GM20431 (cell line): ENCODE results near the gene DENND1B.

Experiments
- in situ Hi-C: fragments of 300-500 bp; cut with MseI, MboI; formaldehyde crosslinking; loops from one replicate; pipeline ENCODE4 v1.15.0; 2020; ENCODE audit warnings: low sequenced_read_pairs; ENCODE audit not compliant: unreplicated experiment

DENND1B gene

DNA sequence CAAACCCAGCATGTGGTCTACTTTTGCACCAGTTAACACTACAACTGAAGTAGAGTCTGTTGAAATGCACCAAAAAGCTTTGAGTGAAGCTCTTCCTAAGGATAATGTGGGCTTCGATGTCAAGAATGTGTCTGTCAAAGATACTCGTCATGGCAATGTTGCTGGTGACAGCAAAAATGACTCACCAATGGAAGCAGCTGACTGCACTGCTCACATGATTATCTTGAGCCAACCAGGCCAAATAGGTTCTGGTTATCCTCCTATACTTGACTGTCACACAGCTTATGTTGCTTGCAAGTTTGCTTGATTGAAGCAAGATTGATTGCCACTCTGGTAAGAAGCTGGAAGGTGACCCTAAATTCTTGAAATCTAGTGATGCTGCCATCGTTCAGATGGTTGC lies 85.2 kb downstream of the DENND1B start:
- in situ Hi-C loops: no loop called here

DNA sequence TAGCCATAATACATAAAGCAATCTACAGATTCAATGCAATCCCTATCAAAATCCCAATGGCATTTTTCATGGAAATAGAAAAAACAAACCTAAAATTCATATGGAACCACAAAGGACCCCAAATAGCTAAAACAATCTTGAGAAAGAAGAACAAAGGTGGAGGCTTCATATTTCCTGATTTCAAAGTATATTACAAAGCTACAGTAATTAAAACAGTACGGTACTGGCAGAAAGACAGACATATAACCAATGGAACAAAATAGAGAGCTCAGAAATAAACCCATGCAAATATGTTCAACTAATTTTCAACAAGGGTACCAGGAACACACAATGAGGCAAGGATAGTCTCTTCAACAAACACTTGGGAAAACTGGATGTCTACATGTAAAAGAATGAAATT lies 87.0 kb downstream of the DENND1B start:
- in situ Hi-C loops: no loop called here

DNA sequence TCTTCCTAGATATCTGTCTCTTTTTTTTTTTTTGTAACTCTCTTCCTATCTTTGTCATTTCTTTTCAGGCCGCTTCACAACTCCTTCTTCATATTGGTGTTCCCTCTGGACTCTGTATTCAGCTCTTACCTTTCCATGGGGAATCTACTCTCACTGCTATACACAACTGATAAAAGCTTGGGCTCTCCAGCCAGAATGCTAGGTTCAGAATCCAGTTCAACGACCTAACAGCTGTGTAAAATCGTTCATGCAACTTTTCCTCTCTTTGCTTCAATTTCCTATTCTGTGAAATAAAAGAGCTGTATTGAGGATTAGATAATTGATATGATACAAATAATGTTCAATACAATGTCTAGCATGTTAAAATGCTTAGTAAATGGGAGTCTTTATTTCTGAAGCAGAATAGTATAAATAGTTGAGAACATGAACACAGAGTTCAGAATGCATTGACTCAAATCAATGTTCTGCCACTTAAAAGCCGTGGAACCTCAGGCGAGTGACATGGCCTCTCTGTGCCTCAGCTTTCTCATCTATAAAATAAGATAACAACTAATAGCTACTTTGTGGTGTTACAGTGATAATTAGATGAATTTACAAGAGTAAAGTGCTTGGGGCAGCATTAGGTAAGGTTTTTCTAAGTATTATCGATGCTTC lies 88.5 kb downstream of the DENND1B start:
- in situ Hi-C loops: no loop called here

DNA sequence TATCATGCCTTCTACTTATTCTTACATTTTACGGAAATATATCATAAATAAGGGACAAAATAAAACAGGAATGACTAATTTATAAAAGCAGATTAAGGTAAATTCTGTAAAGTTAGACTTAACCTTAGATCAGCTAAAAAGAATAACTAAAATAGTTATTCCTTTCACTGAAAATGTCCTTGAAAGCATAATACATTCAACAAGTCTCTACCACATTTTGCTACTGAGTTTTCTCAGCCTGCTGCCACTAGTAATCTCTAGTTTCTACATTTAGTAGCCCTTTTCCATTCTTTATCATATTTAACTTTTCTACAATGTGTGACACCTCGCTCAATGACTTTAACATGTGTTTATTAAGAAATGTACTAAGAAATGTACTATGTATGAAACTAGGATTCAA lies 89.0 kb downstream of the DENND1B start:
- in situ Hi-C loops: no loop called here

DNA sequence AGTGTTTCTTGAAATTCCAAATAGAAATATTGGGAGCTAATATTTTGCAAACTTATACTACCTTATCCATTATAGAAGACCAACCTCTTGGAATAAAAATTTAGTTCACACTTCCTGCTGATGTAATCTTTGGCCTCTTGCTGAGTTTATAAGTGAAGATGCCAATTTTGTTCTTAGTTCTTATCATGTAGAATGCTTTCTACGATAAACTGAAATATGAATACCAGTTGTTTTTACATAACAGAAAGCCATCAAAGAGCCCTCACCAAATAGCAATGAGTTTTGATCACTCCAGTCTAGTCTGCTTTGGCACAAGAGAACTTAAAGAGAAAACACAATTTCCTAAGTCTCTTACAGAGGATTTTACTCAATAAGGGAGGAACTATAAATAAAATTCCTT lies 89.5 kb downstream of the DENND1B start:
- in situ Hi-C loops: no loop called here

DNA sequence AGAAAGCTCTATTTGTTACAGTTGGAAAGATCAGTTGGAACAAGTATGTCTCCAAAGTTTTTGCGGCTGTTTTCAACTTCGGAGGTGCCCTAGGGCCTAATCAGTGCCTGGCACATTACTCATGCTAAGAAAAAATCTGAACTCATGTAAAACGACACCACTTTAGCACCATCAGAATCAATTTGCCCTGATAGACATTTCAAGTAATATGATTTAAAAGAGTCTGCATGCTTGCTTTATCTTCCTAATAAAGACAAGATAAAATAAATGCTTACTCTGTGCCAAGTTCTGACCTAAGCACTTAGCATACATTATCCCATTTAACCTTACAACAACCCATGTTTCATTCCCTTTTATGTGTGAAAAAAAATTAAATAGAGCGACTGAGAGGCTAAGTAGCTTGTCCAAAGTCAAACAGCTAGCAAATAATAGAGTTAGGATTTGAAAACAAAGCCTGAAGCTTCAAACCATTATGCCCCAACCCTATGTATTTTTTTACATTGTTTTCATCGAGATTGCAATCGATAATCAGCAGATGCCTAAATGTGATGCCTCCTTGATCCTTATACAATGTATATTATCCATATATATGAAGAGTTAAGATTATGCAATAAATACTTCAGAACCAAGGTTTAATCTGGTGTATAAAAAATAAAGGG lies 91.3 kb downstream of the DENND1B start:
- in situ Hi-C loops: no loop called here

DNA sequence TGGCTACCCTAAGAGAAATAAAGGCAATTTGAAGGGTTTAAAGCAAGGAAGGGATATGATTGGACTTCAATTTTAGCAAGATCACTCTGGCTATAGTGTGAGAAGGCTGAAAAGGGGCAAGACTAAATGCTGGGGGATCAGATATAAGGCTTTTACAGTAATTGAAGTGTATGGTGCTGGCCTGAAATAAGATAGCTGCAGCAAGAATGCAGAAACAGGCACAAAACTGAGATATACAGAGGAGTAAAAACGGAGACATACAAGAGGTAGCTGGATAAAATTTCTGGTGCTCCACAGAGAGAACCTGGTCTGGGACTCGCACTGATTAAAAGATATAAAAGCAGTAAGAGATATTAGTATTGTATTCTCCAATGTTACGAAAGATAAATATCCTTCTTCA lies 92.0 kb downstream of the DENND1B start:
- in situ Hi-C loops: no loop called here

DNA sequence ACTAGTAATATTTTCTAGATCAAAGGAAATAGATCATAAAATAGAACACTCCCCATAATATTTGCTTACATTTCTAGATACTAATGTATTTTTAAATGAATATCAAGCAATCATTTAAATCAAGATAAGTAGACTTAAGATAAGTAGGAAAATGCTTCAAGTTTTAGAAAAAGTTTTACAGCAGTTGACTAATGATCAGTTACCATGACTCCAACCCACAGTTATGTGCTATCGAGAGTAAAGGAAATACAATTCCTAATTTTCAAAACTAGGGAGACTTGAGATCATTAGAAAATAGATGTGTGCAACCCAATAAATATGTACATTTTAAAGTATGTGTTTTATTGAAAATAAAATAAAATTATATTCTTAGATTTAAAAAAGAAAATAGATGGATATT lies 95.0 kb downstream of the DENND1B start:
- in situ Hi-C loops: no loop called here

DNA sequence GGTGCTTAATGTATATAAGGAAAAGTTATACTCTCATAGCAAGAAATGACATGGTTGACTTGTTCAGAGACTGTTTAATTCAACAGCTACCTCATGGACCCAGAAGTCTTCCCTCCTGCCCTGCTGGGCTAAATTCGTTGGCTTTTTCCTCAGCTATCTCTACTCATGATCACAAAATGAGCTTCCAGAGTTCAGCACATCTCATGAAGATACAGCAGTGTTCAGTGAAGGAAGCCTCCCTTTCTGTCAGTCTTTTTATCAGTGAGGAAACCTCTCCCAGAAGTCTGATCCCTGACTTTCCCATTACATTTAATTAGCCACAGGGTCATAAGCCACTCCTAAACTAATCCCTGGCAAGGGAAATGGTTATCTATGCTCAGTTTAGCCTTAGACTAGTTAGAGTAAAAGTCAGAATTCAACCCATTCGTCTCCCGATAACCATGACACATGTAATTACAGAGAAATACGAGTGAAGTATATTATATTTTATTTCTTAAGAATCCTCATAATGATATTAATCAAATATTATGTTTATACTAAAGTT lies 97.5 kb downstream of the DENND1B start:
- in situ Hi-C loops: no loop called here

DNA sequence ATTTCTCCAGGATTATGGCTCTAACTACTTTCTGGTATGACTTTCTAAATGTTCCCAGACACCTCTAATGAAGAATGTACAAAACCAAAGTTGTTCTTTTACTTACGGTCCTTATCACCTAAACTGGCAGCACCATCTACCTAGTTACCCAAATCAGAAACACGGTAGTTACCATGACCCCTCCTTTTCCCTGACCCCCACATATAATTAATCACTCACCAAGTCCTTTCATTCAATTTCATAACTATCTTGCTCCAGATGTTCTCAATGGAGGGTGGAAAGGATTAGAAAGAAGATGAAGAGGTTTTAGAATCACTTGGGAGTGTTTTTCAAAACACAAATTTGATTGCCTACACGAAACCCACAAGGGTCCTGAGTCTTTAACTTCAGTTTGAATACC lies 98.0 kb downstream of the DENND1B start:
- in situ Hi-C loops: no loop called here

DNA sequence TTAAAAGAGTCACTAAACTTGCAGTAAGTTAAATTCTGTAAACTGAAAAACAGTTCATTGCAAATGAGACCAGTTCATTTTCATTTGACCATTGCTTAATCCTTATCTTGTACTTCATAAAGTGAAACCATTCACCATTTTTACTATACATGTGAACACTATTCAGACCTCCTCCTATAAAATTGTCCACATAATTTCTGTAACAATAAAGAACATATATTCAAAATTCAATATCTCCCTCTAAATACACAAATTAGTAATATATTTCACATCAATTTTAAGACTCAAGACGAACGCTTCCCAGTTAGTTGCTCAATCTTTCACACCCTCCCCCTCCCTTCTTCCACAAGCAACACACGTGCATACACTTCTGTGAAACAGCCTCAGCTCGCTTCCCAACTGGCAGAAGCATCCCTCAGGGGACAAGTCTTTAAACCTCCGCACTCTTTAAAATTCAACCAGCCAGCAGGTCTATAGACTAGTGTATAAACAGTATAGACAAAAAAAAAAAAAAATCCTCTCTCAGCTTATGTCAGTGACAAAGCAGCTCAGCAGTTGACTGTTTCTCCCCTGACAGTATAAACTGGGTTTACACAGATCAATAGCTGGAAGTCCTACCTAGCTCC lies 99.6 kb downstream of the DENND1B start:
- in situ Hi-C loops: no loop called here

DNA sequence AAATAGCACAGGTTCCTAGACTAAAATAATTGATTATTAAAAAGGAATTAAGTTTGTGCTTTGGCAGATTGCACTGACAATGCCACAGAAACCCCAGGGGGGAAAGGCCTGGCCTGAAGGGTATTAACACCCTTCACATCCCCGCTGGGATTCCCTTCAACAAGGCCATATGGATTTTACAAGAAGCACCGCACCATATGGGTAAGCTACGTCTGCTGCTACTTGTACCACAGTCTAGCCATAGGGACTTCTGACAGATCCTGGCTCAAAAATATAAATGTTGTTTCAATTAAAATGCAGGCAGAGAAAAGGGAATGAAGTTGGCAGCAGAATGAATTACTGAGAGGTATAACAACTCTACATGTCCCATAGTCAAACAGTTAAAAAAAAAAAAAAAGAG lies 101.0 kb downstream of the DENND1B start:
- in situ Hi-C loops: no loop called here

DNA sequence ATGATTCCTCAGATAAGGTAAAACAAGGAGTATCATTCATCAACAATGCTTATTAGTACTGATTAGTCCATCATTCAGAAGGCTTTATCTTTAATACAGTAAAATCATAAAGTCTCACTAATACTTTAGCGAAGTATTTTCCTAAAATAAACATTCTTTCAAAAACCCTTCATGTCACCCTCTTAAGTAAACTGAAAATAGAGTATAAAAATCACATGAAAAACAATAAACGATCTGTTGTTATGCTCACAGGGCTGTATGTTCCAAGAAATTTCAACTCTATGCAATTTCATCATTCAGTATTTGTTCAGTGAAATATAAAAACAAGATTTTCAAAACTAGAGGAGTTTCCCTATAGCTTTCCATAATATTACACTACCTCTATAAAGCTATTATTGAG lies 102.0 kb downstream of the DENND1B start:
- in situ Hi-C loops: no loop called here

DNA sequence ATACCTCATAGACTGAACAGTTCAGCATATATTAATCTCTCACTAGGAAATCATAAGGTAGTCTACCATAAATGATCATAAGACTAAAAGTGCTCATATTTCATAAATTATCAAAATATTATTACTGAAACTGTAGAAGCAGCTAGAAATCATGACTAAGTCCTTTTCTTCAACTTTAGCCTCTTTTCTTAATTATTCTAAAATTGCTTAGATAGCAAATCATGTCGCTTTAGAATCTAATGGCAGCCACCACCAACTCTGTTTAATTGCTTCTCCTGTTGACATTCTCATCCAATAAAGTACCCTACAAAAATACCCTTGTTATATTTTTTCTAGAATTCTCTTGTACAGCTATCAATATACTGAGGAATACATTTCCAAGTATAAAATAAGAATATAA lies 102.9 kb downstream of the DENND1B start:
- in situ Hi-C loops: no loop called here

DNA sequence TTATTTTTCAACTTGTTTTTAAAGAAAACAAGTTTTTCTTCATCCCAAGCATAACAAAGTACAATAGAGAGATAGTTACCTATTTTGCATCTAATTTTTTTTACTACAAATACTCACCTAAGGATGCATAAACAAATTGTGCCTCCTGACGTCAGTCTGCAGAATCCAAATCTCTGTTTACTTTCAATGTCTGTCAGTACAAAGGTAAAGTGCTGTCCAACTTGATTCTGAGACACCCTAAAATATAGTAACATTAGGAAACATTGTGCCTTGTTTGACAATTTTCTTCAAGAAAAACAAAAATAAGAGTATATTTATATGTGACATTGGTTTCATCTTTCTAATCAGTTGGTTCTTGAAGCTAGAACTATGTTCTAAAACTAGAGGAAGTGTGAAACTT lies 103.4 kb downstream of the DENND1B start:
- in situ Hi-C loops: no loop called here

DNA sequence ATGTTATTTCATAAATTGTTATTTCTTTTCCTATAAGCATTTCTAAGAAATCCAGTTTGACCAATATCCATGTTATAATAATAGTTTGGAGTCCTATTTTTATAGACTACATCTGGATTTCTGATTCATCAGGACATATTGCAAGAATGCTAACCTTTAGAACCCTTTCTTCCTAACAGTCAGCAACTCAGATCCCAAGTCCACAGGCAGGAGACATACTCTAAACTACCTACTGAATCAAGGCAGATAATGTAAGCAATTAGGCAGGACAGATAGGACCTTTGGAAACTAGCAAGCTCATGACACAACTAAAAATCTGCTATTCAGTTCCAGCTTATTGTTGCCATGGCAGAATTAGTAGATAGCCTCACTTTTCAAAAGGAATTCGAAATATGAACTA lies 104.1 kb downstream of the DENND1B start:
- in situ Hi-C loops: no loop called here

DNA sequence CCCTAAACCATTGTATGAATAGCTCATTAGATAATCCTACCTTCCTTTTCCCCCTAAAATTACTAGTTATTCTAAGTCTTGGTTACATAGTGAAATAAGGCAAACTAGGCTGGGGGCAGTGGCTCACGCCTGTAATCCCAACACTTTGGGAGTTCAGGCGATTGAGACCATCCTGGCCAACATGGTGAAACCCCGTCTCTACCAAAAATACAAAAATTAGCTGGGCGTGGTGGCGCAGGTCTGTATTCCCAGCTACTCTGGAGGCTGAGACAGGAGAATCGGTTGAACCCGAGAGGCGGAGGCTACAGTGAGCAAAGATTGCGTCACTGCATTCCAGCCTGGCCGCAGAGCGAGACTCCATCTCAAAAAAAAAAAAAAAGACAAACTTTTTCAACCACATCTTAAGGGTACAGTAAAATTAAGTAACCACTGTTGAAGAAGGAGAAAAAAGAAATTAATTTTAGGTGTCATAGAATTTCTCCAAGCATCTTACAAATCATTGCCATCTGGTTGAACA lies 108.5 kb downstream of the DENND1B start:
- in situ Hi-C loops: no loop called here

DNA sequence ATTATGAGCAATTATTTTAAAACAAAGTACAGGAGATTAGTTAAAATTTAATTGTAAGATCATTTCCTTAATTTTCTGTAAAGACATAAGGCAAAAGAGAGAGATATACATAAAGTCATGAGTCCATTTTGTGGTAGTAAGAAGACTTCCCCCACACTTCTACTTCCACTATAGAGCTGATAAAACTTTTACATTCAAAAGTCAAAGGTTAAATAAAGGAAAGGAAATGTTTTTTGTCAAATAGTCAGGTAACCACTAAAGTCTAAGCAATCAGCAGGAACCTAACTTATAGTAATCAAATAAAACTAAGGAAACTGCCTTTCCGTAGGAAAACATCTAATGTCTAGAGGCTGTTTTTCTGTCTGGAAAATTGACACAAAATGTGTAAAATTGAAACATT lies 110.9 kb downstream of the DENND1B start:
- in situ Hi-C loops: no loop called here

DNA sequence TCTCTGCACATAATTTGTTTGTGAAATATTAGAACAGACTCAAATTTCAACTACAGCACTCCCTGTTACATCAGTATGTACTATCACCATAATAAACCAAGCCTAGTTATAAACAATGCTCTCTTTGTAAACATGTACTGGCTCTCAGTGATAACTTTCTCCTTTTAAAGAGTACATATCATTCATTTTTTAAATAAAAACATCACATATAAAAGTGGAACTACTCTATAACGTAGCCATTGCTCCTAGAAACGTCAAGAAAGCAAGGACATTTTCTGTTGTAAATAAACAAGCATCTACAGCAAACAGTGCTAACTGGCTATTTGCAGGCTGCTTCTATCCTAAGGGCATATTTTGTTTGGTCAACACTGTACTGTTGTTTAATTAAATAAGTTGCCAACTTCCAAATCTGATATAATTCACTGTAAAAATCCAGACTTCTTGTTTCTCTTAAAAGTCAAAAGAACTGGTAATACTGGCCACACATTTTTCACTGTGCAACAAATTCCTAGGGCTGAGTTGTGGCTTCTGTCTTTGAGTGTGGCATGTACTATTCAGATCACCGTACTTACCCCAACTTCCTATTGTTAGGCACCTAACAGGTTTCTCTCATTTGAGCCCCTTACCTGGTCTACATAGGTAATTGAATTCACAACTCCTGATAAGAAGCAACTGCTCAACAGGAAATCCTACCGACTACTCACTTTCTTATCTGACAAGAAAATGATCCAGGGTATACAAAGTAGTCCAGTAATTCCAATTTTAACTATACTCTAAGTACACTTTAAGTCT lies 111.9 kb downstream of the DENND1B start:
- in situ Hi-C loops: no loop called here

DNA sequence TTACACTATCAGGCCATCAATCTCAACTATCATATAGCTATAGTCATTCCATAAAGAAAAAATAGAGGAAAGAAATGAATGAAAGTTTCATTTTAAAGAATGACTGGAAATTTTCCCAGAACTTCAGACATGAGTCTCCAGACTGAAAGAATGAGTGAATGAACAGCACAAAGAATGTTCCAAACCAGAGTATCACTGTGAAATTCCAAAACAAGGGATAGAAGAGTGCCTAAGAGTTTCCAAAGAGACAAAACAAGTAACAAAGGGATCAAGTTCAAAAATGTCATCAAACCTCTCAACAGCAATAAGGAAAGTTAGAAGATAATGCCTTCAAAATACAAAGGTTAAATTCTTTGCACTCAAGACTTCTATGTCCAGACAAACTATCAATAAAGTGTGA lies 114.9 kb downstream of the DENND1B start:
- in situ Hi-C loops: no loop called here
